Glutamatergic neuron (in vitro differentiated cells): ENCODE measurements around the gene IL7R. TPM values are rescaled to one million over a fixed set of nuclear protein-coding genes. Genes with fewer than 3 reads are reported as not detected.

ENCODE experiments used
- DNase-seq: peaks from one replicate; pipeline ENCODE4 v3.0.0; 2022
- H3K27ac Mint-ChIP-seq: one replicate; pipeline ENCODE4 v1.8.0; 2020; ENCODE audit warnings: mild to moderate bottlenecking, mixed read lengths, inconsistent platforms; ENCODE audit not compliant: unreplicated experiment
- H3K27me3 Mint-ChIP-seq: one replicate; pipeline ENCODE4 v1.8.0; 2020; ENCODE audit warnings: mild to moderate bottlenecking, moderate library complexity, mixed read lengths, inconsistent platforms; ENCODE audit not compliant: unreplicated experiment
- H3K36me3 Mint-ChIP-seq: one replicate; pipeline ENCODE4 v1.8.0; 2020; ENCODE audit warnings: mild to moderate bottlenecking, mixed read lengths, inconsistent platforms; ENCODE audit not compliant: unreplicated experiment
- H3K4me1 Mint-ChIP-seq: one replicate; pipeline ENCODE4 v1.8.0; 2020; ENCODE audit warnings: mild to moderate bottlenecking, low read depth, mixed read lengths, inconsistent platforms; ENCODE audit not compliant: unreplicated experiment
- H3K4me3 Mint-ChIP-seq: one replicate; pipeline ENCODE4 v1.8.0; 2020; ENCODE audit warnings: mild to moderate bottlenecking, mixed read lengths, inconsistent platforms; ENCODE audit not compliant: unreplicated experiment
- H3K9me3 Mint-ChIP-seq: one replicate; pipeline ENCODE4 v1.8.0; 2020; ENCODE audit warnings: mild to moderate bottlenecking, moderate library complexity, mixed read lengths, inconsistent platforms; ENCODE audit not compliant: unreplicated experiment
- total RNA-seq: library from RNA; stranded (reverse); fragmentation: NEBNext Ultra II Directional; extraction: Animal tissue kit (Norgen Biotek cat#: 25700); gene quantifications from one replicate; pipeline ENCODE4 v1.2.1, GENCODE V29; 2021; ENCODE audit not compliant: unreplicated experiment
- TF ChIP-seq, protein P1 (sequence below): fragments of 200-600 bp; sonication (generic); IDR thresholded peaks from one replicate; pipeline ENCODE4 v1.5.0; 2021; ENCODE audit not compliant: partially characterized antibody, unreplicated experiment

Gene IL7R
- total RNA-seq, 1 donor from 2014 or later: not detected

DNA sequence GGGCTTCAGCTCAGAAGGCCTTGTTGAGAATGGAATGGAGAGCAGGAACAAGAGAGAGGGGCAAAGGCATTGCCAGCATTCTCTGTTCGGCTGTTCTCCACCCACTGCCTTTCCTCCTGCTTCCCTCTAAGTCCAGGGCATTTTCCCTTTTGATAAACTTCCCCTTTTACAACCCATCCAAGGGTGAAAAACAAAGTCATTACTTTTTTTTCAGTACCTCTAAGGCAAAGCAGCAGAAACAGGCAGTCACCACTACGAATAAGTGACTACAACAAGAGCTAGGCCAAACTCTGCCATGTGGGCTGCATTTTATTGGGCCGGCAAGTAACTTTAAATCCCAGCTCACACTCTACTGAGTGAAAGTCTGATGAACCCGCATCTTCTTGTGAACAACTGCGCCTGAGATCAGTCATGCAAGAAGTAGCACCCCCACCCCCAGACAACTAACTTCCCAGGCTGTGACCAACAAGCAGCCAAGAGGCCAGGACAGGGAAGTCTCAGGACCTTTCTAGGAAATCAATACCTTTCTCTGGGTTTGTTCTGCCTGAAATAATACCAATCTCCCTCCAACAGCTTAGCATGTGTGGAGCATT is 13.1 kb downstream of the IL7R start:
- no peak for DNase-seq
- no peaks in the 10 kb centered on the region for H3K27me3 Mint-ChIP-seq
- TF ChIP-seq, protein P1, sequence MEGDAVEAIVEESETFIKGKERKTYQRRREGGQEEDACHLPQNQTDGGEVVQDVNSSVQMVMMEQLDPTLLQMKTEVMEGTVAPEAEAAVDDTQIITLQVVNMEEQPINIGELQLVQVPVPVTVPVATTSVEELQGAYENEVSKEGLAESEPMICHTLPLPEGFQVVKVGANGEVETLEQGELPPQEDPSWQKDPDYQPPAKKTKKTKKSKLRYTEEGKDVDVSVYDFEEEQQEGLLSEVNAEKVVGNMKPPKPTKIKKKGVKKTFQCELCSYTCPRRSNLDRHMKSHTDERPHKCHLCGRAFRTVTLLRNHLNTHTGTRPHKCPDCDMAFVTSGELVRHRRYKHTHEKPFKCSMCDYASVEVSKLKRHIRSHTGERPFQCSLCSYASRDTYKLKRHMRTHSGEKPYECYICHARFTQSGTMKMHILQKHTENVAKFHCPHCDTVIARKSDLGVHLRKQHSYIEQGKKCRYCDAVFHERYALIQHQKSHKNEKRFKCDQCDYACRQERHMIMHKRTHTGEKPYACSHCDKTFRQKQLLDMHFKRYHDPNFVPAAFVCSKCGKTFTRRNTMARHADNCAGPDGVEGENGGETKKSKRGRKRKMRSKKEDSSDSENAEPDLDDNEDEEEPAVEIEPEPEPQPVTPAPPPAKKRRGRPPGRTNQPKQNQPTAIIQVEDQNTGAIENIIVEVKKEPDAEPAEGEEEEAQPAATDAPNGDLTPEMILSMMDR: no peak
- no peak overlapping the region for H3K4me3 Mint-ChIP-seq
- no peaks in the 10 kb centered on the region for H3K9me3 Mint-ChIP-seq
- H3K36me3 Mint-ChIP-seq: no peaks in the 10 kb centered on the region
- no peaks in the 10 kb centered on the region for H3K4me1 Mint-ChIP-seq
- no peak overlapping the region for H3K27ac Mint-ChIP-seq

DNA sequence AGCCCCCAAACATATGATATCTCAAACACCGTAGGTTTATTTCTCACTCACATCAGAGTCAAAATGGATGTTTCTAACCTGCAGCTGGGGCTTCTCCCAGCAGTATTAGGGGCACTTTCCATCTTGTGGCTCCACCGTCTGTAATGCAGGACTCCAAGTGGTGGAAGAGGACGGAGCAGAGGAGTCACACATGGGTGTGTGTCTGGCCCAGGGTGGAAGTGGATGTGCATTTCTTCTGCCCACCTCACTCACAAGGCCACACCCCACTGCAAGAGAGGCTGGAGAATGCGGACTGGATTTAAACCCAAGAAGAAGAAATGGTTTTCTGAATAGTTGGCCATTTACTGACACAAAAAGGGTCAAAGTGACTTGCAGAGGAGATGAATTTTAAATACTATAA is 13.9 kb downstream of the IL7R start:
- H3K9me3 Mint-ChIP-seq: no peaks in the 10 kb centered on the region
- TF ChIP-seq, protein P1: no peak
- H3K27me3 Mint-ChIP-seq: no peaks in the 10 kb centered on the region
- H3K4me1 Mint-ChIP-seq: no peaks in the 10 kb centered on the region
- H3K4me3 Mint-ChIP-seq: no peak overlapping the region
- no peak for DNase-seq
- H3K36me3 Mint-ChIP-seq: no peaks in the 10 kb centered on the region
- no peak overlapping the region for H3K27ac Mint-ChIP-seq

DNA sequence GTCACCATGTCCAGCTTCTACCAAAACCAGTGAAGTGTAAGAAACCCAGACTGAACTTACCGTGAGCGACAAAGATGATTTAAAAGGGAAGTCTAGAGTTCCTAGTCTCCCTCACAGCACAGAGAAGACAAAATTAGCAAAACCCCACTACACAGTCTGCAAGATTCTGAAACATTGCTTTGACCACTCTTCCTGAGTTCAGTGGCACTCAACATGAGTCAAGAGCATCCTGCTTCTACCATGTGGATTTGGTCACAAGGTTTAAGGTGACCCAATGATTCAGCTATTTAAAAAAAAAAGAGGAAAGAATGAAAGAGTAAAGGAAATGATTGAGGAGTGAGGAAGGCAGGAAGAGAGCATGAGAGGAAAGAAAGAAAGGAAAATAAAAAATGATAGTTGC is 19.8 kb downstream of the IL7R start:
- no peaks in the 10 kb centered on the region for H3K27me3 Mint-ChIP-seq
- DNase-seq: no peak
- H3K4me1 Mint-ChIP-seq: no peaks in the 10 kb centered on the region
- H3K9me3 Mint-ChIP-seq: no peaks in the 10 kb centered on the region
- no peak overlapping the region for H3K4me3 Mint-ChIP-seq
- H3K27ac Mint-ChIP-seq: no peak overlapping the region
- TF ChIP-seq, protein P1: no peak
- no peaks in the 10 kb centered on the region for H3K36me3 Mint-ChIP-seq

DNA sequence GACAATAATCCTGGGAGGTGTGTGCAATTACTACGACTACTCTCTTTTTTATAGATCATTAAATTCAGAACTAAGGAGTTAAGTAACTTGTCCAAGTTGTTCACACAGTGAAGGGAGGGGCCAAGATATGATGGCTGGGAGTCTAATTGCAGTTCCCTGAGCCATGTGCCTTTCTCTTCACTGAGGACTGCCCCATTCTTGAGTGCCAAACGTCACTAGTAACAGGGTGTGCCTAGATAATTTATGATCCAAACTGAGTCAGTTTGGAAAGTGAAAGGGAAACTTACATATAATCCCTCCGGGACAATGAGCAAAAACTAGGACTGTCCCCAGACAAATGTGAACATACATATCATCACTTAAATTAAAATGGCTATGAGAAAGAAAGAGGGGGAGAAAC is 20.2 kb downstream of the IL7R start:
- no peaks in the 10 kb centered on the region for H3K9me3 Mint-ChIP-seq
- H3K4me1 Mint-ChIP-seq: no peaks in the 10 kb centered on the region
- no peaks in the 10 kb centered on the region for H3K27me3 Mint-ChIP-seq
- no peak overlapping the region for H3K27ac Mint-ChIP-seq
- TF ChIP-seq, protein P1: no peak
- no peaks in the 10 kb centered on the region for H3K36me3 Mint-ChIP-seq
- no peak for DNase-seq
- H3K4me3 Mint-ChIP-seq: no peak overlapping the region

DNA sequence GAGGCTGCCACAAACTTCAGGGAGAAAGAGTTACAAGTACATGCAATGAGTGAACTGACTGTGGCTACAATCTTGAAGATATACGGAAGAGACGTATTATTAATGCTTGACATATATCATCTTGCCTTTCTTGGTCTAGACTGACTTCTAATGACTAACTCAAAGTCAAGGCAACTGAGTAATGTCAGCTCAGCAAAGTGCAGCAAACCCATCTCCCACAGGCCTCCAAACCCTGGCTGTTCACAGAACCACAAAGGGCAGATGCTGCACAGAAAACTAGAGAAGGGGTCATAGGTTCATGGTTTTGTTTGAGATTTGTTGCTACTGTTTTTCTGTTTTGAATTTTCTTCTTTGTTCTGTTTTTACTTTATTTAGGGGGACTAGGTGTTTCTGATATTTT is 21.0 kb downstream of the IL7R start:
- TF ChIP-seq, protein P1: no peak
- no peak for DNase-seq
- Mint-ChIP-seq H3K4me1 (no peaks in the 10 kb centered on the region), H3K4me3 (no peak overlapping the region), H3K36me3 (no peaks in the 10 kb centered on the region), H3K27me3 (no peaks in the 10 kb centered on the region), H3K27ac (no peak overlapping the region), H3K9me3 (no peaks in the 10 kb centered on the region)
